Activated CD4-positive, alpha-beta T cell treated with anti-CD3 and anti-CD28 coated beads for 48 hours (primary cell): ENCODE results near the gene SAMD9L.

Experiments used
- DNase-seq: peaks from one replicate; pipeline ENCODE4 v3.0.0-alpha.2; 2020

SAMD9L gene

GRCh38 chr7:93148144-93148543 lies at the start of gene SAMD9L:
Gene SAMD9L (minus strand): TSS chr7:93148385. CDS start chr7:93135971, 12,414 bp downstream.
- DNase-seq, result no peak

GRCh38 chr7:93196336-93196735 lies 48.2 kb upstream of the SAMD9L start:
- DNase-seq, result no peak

GRCh38 chr7:93194386-93194785 lies 46.2 kb upstream of the SAMD9L start:
- no peak for DNase-seq

- DNase-seq, result no peak
Observed at GRCh38 chr7:93188870-93189634, 40.9 kb upstream of the SAMD9L start.

GRCh38 chr7:93185303-93186027 lies 37.3 kb upstream of the SAMD9L start:
- DNase-seq, result peak; percentile 26

GRCh38 chr7:93179173-93179572 lies 31.0 kb upstream of the SAMD9L start:
- no peak for DNase-seq

- no peak for DNase-seq
Observed at GRCh38 chr7:93178213-93178612, 30.0 kb upstream of the SAMD9L start.

- DNase-seq, result no peak
Observed at GRCh38 chr7:93176992-93177580, 28.9 kb upstream of the SAMD9L start.

- DNase-seq, result peak; percentile 6
Observed at GRCh38 chr7:93175219-93175618, 27.0 kb upstream of the SAMD9L start.

GRCh38 chr7:93172683-93173082 lies 24.5 kb upstream of the SAMD9L start:
- no peak for DNase-seq

GRCh38 chr7:93171606-93172226 lies 23.5 kb upstream of the SAMD9L start:
- DNase-seq, result no peak

GRCh38 chr7:93165447-93165846 lies 17.3 kb upstream of the SAMD9L start:
- no peak for DNase-seq

GRCh38 chr7:93164766-93165165 lies 16.6 kb upstream of the SAMD9L start:
- DNase-seq, result no peak

- DNase-seq, result no peak
Observed at GRCh38 chr7:93161181-93161762, 13.1 kb upstream of the SAMD9L start.

- no peak for DNase-seq
Observed at GRCh38 chr7:93160410-93160809, 12.2 kb upstream of the SAMD9L start.

- no peak for DNase-seq
Observed at GRCh38 chr7:93159490-93159889, 11.3 kb upstream of the SAMD9L start.

- no peak for DNase-seq
Observed at GRCh38 chr7:93156884-93157283, 8.7 kb upstream of the SAMD9L start.

GRCh38 chr7:93150200-93150835 lies 2.1 kb upstream of the SAMD9L start:
- no peak for DNase-seq

- DNase-seq, result no peak
Observed at GRCh38 chr7:93148727-93149126, 542 bp upstream of the SAMD9L start.

GRCh38 chr7:93147363-93147762 lies 822 bp downstream of the SAMD9L start:
- peak; percentile 33 for DNase-seq

GRCh38 chr7:93146472-93147141 lies 1.6 kb downstream of the SAMD9L start:
- DNase-seq, result peak; percentile 12

GRCh38 chr7:93146036-93146435 lies 2.1 kb downstream of the SAMD9L start:
- DNase-seq, result no peak
